Ectodermal cell (in vitro differentiated cells): ENCODE measurements around the gene ADARB2.

Experiments
- H3K27ac ChIP-seq: 2 replicates; pipeline ENCODE4 v1.7.0; 2013; ENCODE audit warnings: mild to moderate bottlenecking, low read depth, low read length; ENCODE audit not compliant: insufficient read depth, poor library complexity, severe bottlenecking
- H3K27me3 ChIP-seq: 2 replicates; pipeline ENCODE4 v1.7.0; 2013; ENCODE audit warnings: mild to moderate bottlenecking, low read length; ENCODE audit not compliant: insufficient read depth, control insufficient read depth, poor library complexity, severe bottlenecking
- H3K36me3 ChIP-seq: one replicate; pipeline ENCODE4 v1.7.0; 2013; ENCODE audit warnings: low read length; ENCODE audit not compliant: control insufficient read depth, insufficient read depth
- H3K4me1 ChIP-seq: one replicate; pipeline ENCODE4 v1.7.0; 2013; ENCODE audit warnings: low read length; ENCODE audit not compliant: control insufficient read depth, insufficient read depth
- H3K4me3 ChIP-seq: 2 replicates; pipeline ENCODE4 v1.7.0; 2013; ENCODE audit warnings: low read depth, low read length, control low read depth; ENCODE audit not compliant: insufficient read depth
- H3K9me3 ChIP-seq: 2 replicates; pipeline ENCODE4 v1.7.0; 2013; ENCODE audit warnings: mild to moderate bottlenecking, low read length, moderate library complexity; ENCODE audit not compliant: control insufficient read depth
- WGBS, 2 experiments: methylation state at CpG; one replicate each; pipeline ENCODE4 v1.1.7; 2013; ENCODE audit warnings: missing lambda C conversion rate in 2 of 2; 5-methylcytosine and 5-hydroxymethylcytosine counted together

ADARB2 gene

DNA sequence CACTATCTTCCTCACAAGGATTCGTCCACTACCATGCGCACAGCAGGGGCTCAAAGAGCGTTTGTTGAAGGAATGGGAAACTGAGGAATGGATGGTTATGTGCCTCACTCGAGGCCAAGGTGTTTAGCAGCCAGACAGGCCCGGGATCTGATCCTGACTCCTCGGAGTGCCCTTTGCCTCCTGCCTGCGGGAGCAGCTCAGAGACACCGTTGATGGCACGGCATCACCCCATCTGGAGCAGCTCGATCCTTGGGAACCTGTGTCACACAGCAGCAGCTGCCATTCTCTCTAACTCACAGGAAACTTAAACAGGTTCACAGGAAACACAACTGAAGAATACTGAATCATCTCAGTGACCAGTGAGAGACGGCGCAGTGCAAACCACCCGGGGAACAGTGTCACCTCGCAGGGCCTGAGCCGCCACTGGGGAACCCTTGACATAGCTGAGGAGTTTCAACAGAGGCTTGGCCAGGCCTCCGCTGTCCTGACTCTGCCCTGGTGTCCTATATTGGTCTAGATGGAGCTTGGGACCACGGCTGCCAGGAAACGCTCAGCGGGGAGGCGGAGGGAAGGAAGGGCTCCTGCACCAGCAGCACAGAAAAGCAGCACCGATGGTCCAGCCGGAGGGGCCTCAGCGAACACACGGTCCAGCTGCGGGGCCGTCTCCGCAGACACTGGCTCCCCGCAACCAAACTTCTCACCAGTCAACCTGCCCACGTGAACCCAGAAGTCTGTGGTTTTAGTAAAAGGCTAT lies 169.4 kb downstream of the ADARB2 start:
- no peak overlapping the region for H3K27ac ChIP-seq
- no peak overlapping the region for H3K4me3 ChIP-seq
- 92% methylated on average over 27 to 29 of the region's 29 CpGs for WGBS, 2 experiments
- no peaks in the 10 kb centered on the region for H3K27me3 ChIP-seq
- no peaks in the 10 kb centered on the region for H3K9me3 ChIP-seq
- H3K36me3 ChIP-seq: no peaks in the 10 kb centered on the region
- H3K4me1 ChIP-seq: peaks cover 8% of the 10 kb centered on the region

DNA sequence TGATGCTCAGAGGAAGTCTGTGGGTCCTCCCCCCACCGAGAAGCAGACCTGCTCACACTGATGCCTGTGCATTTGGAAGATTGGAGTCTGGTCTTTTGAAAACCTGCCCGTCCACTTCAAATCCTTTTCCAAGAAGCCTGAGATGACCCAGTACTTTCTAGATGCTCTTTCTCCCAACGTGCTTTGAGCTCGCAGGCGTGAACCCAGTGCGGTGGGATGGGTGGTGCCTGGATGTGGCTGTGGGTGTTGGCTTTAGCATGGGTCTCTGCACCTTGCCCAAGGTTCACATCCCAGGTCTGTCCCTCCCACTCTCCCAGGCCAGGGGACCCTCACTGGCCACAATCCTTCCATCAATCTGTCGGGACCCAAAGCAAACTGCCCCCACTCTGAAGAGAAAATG lies 170.2 kb downstream of the ADARB2 start:
- Histone ChIP-seq H3K4me1 (peaks cover under 1% of the 10 kb centered on the region), H3K27me3 (no peaks in the 10 kb centered on the region), H3K4me3 (no peak overlapping the region), H3K9me3 (no peaks in the 10 kb centered on the region), H3K27ac (no peak overlapping the region), H3K36me3 (no peaks in the 10 kb centered on the region)
- WGBS, 2 experiments: 93 to 97% methylated on average over 7 of the region's 7 CpGs

DNA sequence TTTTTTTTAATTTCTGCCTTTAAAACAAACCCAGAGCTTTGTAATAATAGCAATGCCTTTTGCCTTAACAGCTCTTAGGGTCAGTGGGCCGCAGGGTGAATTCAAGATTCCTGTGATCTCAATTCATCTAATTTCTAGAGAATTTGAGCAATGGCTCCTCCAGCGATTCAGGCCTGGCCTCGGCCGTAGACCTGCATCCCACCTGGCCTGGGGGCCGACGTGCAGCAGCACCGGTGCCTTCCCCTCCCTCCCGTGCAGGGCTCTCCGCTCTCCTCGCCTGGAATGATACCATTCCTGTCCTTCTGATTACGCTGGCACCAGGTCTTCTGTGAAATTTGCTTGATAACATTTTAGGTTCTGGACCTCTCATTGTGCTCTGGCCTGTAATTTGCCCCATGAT lies 172.5 kb downstream of the ADARB2 start:
- H3K4me1 ChIP-seq: no peaks in the 10 kb centered on the region
- WGBS, 2 experiments: 93 to 94% methylated on average over 11 of the region's 11 CpGs
- no peak overlapping the region for H3K4me3 ChIP-seq
- no peak overlapping the region for H3K27ac ChIP-seq
- no peaks in the 10 kb centered on the region for H3K9me3 ChIP-seq
- no peaks in the 10 kb centered on the region for H3K36me3 ChIP-seq
- no peaks in the 10 kb centered on the region for H3K27me3 ChIP-seq

DNA sequence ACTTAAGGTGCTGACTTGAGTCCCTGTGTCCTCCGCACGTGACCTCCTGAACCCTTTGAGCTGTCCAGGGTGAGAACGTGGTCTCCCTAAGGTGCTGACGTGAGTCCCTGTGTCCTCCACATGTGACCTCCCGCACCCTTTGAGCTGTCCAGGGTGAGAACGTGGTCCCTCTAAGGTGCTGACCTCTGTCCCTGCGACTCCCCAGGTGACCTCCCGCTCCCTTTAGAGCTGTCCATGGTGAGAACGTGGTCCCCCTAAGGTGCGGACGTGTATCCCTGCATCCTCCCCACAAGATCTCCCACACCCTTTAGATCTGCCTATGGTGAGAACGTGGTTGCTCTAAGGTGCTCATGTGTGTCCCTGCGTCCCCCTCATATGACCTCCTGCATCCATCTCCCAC lies 174.3 kb downstream of the ADARB2 start:
- WGBS, 2 experiments: 87 to 88% methylated on average over 13 of the region's 13 CpGs
- H3K27me3 ChIP-seq: no peaks in the 10 kb centered on the region
- no peaks in the 10 kb centered on the region for H3K36me3 ChIP-seq
- H3K4me1 ChIP-seq: peaks cover 4% of the 10 kb centered on the region
- H3K4me3 ChIP-seq: no peak overlapping the region
- no peak overlapping the region for H3K27ac ChIP-seq
- no peaks in the 10 kb centered on the region for H3K9me3 ChIP-seq

DNA sequence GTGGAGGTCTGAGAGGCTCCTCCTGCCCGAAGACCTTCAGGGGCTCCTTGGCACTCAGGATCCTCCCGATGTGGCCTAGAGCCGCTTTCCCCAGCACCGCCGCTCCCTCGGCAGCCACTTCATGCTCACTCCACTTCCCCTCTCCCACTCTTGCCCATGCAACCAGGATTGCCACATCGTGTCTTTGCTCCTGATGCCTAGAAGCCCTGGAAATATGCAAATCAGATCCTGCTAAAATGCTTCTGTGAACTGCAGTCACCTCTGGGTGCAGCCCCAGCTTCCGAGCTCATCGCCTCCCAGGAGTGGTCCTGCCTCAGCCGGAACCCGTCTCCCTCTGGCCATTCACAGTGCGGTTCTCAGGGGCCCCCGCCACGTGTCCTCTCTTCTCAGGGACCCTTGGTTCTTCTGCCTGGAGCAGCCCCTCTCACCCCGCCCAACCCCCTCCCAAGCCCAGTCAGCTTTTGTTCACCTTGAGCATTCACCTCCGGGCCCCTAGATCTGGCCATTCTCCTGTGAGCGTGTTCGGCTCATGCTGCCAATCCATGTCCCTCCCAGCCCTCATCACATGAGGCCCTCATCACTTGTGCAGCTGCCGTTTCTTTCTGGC lies 175.5 kb downstream of the ADARB2 start:
- no peaks in the 10 kb centered on the region for H3K9me3 ChIP-seq
- peaks cover 4% of the 10 kb centered on the region for H3K4me1 ChIP-seq
- no peak overlapping the region for H3K4me3 ChIP-seq
- H3K27me3 ChIP-seq: no peaks in the 10 kb centered on the region
- no peak overlapping the region for H3K27ac ChIP-seq
- WGBS, 2 experiments: 91% methylated on average over 19 of the region's 19 CpGs
- H3K36me3 ChIP-seq: no peaks in the 10 kb centered on the region

DNA sequence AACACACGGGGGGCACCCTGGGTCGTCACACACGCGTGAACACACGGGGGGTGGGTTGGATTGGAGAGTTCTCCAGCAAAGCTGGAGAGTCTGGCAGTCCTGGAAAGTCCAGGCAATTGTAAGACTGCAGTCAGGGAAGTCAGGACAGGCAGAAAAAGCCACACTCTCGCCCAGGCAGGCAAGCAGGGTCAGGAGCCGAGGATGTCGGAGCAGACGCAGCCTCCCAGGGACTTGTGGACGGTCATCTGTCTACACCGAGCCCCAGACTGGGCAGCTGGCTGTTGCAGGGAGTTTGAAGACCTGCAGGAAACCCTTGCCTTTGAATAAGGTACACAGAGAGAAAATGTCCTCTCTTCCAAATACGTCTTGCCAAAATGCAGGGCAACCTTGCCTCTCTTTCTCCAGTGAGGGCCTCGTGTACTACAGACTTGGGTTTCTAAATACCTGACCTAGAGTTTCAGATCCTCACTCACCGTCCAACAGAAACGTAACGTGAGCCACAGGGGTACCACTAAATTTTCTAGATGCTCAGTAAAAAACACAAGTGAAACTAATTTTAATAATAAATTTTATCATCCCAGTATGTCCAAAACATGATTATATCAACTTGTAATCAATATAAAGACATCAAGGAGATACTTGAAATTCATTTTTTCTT lies 176.7 kb downstream of the ADARB2 start:
- H3K4me1 ChIP-seq: peaks cover 4% of the 10 kb centered on the region
- no peaks in the 10 kb centered on the region for H3K36me3 ChIP-seq
- no peaks in the 10 kb centered on the region for H3K9me3 ChIP-seq
- no peaks in the 10 kb centered on the region for H3K27me3 ChIP-seq
- H3K4me3 ChIP-seq: no peak overlapping the region
- 87% methylated on average over 15 of the region's 16 CpGs for WGBS, 2 experiments
- H3K27ac ChIP-seq: no peak overlapping the region

DNA sequence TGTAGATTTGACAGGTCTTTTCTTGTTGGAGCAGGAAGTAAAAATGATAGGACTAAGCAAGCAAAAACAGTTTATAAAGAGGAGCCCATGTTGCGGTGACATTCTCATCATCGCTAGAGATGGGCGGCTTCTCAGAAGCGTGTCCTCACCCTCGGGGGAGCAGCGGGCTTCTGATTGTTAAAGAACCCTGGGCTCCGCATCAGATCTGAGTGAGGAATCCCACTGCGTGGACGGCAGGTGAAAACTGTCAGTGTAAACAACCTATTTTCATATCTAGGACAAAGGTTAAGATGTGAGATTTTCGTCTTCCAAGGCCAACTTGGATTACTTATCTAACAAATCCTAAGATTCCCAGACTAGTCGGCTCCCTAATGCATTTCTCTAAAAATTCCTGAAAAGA lies 177.6 kb downstream of the ADARB2 start:
- H3K4me3 ChIP-seq: no peak overlapping the region
- peaks cover 4% of the 10 kb centered on the region for H3K4me1 ChIP-seq
- H3K27me3 ChIP-seq: no peaks in the 10 kb centered on the region
- H3K27ac ChIP-seq: no peak overlapping the region
- no peaks in the 10 kb centered on the region for H3K36me3 ChIP-seq
- H3K9me3 ChIP-seq: no peaks in the 10 kb centered on the region
- 58 to 68% methylated on average over 11 of the region's 11 CpGs for WGBS, 2 experiments

DNA sequence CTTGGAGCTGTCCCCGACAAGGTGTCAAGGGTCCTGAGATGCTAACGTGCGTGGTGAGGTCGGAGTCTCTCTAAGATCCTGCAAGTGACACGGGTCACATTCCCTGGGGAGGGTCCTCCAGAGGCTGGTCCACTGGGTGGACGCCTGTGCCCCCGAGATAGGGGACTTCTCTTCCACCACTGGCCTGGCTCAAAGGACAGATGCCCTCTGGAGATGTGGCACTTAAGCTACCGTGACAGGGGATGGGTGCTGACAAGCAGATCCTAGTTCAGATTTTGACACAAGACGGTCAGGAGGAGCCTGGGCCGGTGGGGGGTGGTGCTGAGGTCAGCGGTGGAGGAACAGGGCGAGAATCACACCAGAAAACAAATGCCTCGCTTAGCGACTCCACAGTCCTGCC lies 178.0 kb downstream of the ADARB2 start:
- Histone ChIP-seq H3K9me3 (no peaks in the 10 kb centered on the region), H3K27me3 (no peaks in the 10 kb centered on the region), H3K4me3 (no peak overlapping the region), H3K27ac (no peak overlapping the region), H3K4me1 (peaks cover 4% of the 10 kb centered on the region), H3K36me3 (no peaks in the 10 kb centered on the region)
- WGBS, 2 experiments: 83% methylated on average over 14 of the region's 14 CpGs

DNA sequence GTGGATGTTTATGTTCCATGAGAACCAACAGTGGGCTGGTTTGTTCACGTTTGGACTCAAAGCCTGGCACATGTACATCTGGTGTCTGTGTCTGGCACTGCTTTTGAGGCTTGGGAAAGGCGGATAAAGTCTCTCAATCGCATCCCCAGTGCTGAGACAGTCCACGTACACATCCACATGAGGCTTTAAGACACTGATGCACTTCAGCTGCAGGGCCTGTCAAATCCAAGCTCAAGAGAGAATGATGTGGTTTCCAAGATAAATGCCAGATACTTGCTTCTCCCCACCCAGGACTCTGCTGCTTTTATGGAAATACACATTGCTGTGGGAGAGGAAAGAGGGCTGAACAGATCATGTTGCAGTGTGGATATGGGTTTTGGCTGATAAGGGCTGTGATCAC lies 178.4 kb downstream of the ADARB2 start:
- Histone ChIP-seq H3K9me3 (no peaks in the 10 kb centered on the region), H3K36me3 (no peaks in the 10 kb centered on the region), H3K4me3 (no peak overlapping the region), H3K27ac (no peak overlapping the region), H3K4me1 (peaks cover 4% of the 10 kb centered on the region), H3K27me3 (no peaks in the 10 kb centered on the region)
- WGBS, 2 experiments: 94 to 96% methylated on average over 4 of the region's 4 CpGs

DNA sequence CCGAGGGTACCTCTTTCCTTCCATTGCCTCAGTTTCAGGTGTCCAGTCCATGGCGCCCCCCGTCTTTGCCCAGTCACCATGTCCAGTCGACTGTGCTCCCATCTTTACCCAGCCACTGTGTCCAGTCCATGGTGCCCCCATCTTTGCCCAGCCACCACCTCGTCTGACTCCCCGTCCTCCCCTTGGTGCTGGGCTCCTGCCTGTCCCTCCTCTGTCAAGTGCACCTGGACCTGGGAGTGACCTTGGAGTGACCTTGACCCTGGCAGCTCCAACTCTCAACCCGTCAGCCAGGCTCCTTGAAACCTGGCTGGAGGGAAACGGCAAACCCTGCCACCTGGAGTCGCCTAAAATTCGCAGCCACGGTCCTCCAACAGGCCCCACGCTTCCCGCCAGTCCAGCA lies 180.2 kb downstream of the ADARB2 start:
- no peak overlapping the region for H3K27ac ChIP-seq
- no peak overlapping the region for H3K4me3 ChIP-seq
- no peaks in the 10 kb centered on the region for H3K27me3 ChIP-seq
- H3K4me1 ChIP-seq: peaks cover 4% of the 10 kb centered on the region
- H3K36me3 ChIP-seq: no peaks in the 10 kb centered on the region
- 81 to 82% methylated on average over 13 of the region's 13 CpGs for WGBS, 2 experiments
- H3K9me3 ChIP-seq: no peaks in the 10 kb centered on the region
